ENCODE results near the gene CDH26. TPM values are rescaled to one million over a fixed set of nuclear protein-coding genes. Genes with fewer than 3 reads are reported as not detected.

Gene CDH26
- total and polyA plus RNA-seq, 9 of the 15 experiments (the other 6 are each of a cell fraction or from before 2014, with no cell fraction given), result 0.07 to 0.13 (median 0.10) TPM; not detected in 4

- TF ChIP-seq ZKSCAN1 (IDR thresholded peaks at IDR 0.05; ENCODE audit: low read depth, low read length), result no peak
- TF ChIP-seq ZBTB2 (IDR thresholded peaks at IDR 0.05), result no peak
- TF ChIP-seq CTCFL (IDR thresholded peaks at IDR 0.05; ENCODE audit: borderline replicate concordance, insufficient read depth, low read depth, low read length, poor library complexity, severe bottlenecking), result no peak
- TF ChIP-seq U2AF2 (optimal IDR thresholded peaks at IDR 0.05; ENCODE audit: low read depth, low read length), result no peak
- no peak for TF ChIP-seq ZNF764 (CRISPR knock-in tag; IDR thresholded peaks at IDR 0.05; ENCODE audit: low read depth)
- TF ChIP-seq TAF9B (IDR thresholded peaks at IDR 0.05; ENCODE audit: partially characterized antibody), result peak; percentile 40
- TF ChIP-seq FOXP1 (CRISPR knock-in tag; IDR thresholded peaks at IDR 0.05), result 0 out of 2 replicates have a peak, but pooled peaks have one; percentile 7
- no peak for TF ChIP-seq HMBOX1 (IDR thresholded peaks at IDR 0.05)
- TF ChIP-seq COPS2 (conservative IDR thresholded peaks at IDR 0.05), result no peak
- TF ChIP-seq ZNF436 (CRISPR knock-in tag; IDR thresholded peaks at IDR 0.05), result no peak
- TF ChIP-seq KLF1 (tag; IDR thresholded peaks at IDR 0.05), result 0 out of 2 replicates have a peak, but pooled peaks have one; percentile 22
- TF ChIP-seq, protein P1, sequence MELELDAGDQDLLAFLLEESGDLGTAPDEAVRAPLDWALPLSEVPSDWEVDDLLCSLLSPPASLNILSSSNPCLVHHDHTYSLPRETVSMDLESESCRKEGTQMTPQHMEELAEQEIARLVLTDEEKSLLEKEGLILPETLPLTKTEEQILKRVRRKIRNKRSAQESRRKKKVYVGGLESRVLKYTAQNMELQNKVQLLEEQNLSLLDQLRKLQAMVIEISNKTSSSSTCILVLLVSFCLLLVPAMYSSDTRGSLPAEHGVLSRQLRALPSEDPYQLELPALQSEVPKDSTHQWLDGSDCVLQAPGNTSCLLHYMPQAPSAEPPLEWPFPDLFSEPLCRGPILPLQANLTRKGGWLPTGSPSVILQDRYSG (tag; conservative IDR thresholded peaks at IDR 0.05; ENCODE audit: low read depth), result peak; percentile 77
- TF ChIP-seq SPI1 (IDR thresholded peaks at IDR 0.05; ENCODE audit: borderline replicate concordance, low read depth, low read length), result peak; percentile 61; the same call in 1 of the 2 replicates
- TF ChIP-seq ZNF134 (CRISPR knock-in tag; conservative IDR thresholded peaks at IDR 0.05), result no peak
- no peak for TF ChIP-seq ZNF778 (CRISPR knock-in tag; IDR thresholded peaks at IDR 0.05)
- TF ChIP-seq BMI1 (IDR thresholded peaks at IDR 0.05; ENCODE audit: low read length), result no peak
- TF ChIP-seq POLR2A (conservative IDR thresholded peaks at IDR 0.05), result peak; percentile 86
- TF ChIP-seq ZNF696 (CRISPR knock-in tag; conservative IDR thresholded peaks at IDR 0.05), result no peak
- TF ChIP-seq RNF2 (IDR thresholded peaks at IDR 0.05), result no peak
- TF ChIP-seq, protein P2, sequence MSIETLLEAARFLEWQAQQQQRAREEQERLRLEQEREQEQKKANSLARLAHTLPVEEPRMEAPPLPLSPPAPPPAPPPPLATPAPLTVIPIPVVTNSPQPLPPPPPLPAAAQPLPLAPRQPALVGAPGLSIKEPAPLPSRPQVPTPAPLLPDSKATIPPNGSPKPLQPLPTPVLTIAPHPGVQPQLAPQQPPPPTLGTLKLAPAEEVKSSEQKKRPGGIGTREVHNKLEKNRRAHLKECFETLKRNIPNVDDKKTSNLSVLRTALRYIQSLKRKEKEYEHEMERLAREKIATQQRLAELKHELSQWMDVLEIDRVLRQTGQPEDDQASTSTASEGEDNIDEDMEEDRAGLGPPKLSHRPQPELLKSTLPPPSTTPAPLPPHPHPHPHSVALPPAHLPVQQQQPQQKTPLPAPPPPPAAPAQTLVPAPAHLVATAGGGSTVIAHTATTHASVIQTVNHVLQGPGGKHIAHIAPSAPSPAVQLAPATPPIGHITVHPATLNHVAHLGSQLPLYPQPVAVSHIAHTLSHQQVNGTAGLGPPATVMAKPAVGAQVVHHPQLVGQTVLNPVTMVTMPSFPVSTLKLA (conservative IDR thresholded peaks at IDR 0.05), result peak; percentile 58 to 79; a peak in 3 of 4 replicates
- TF ChIP-seq KDM1A (IDR thresholded peaks at IDR 0.05), result no peak
- TF ChIP-seq SP2 (IDR thresholded peaks at IDR 0.05; ENCODE audit: extremely low read depth, low read depth, low read length, poor library complexity, severe bottlenecking), result no peak
These were observed 17.9 kb upstream of the CDH26 start, which contains the start of the genes FAM217B and PPP1R3D (continued) for GRCh38 chr20:59940129-59940955.
